ENCODE results near the gene TBC1D22A. TPM values are rescaled to one million over a fixed set of nuclear protein-coding genes. Genes with fewer than 3 reads are reported as not detected.

TBC1D22A gene
- total and polyA plus RNA-seq, 2 experiments from 2014 or later, result 15.3 to 19.8 TPM

DNA sequence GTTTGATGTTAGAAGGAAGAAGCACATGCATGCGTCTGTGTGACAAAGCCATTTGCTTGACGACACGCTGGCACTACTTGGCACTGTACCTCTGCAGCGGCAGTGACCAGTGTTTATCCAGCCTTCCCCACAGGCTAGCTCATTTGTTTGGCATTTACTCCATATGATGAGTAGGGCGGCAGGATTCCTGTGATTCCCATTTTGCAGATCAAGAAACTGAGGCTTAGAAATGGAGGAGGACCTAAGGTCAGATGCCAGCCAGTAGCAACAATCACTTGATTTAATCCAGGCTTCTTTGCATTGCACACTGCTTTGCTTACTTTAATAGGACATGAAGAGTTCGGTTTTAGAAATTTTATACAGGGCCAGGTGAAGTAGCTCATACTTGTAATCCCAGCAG, 45.0 kb downstream of the TBC1D22A start:
- Histone ChIP-seq H3K79me2 (peaks cover 28% of the 10 kb centered on the region), H3K27ac (no peak overlapping the region), H3K27me3 (no peaks in the 10 kb centered on the region), H3K4me1 (ENCODE audit: insufficient read depth) (peaks cover 3% of the 10 kb centered on the region), H3K9me3 (ENCODE audit: low read depth) (no peaks in the 10 kb centered on the region), H2AFZ (no peak overlapping the region), H3K36me3 (replicated peaks; ENCODE audit: insufficient read depth, low read depth) (no peaks in the 10 kb centered on the region), H3K4me2 (no peak overlapping the region), H3K9me2 (replicated peaks; ENCODE audit: insufficient read depth) (no peaks in the 10 kb centered on the region), H3K4me3 (no peak overlapping the region), H4K20me1 (ENCODE audit: insufficient read depth, poor library complexity, severe bottlenecking) (peaks cover 8% of the 10 kb centered on the region)
- no peak for DNase-seq (ENCODE audit: low spot score)
- WGBS (ENCODE audit: low lambda C conversion rate, missing lambda C conversion rate), result 95% methylated on average over 6 of the region's 6 CpGs
- TF ChIP-seq EZH2phosphoT487 (IDR thresholded peaks at IDR 0.05; ENCODE audit: low read depth, severe bottlenecking, unreplicated experiment) (no peak), CTCF (IDR thresholded peaks at IDR 0.05; ENCODE audit: poor library complexity) (no peak), EZH2 (IDR thresholded peaks at IDR 0.05; ENCODE audit: borderline replicate concordance) (no peak)

DNA sequence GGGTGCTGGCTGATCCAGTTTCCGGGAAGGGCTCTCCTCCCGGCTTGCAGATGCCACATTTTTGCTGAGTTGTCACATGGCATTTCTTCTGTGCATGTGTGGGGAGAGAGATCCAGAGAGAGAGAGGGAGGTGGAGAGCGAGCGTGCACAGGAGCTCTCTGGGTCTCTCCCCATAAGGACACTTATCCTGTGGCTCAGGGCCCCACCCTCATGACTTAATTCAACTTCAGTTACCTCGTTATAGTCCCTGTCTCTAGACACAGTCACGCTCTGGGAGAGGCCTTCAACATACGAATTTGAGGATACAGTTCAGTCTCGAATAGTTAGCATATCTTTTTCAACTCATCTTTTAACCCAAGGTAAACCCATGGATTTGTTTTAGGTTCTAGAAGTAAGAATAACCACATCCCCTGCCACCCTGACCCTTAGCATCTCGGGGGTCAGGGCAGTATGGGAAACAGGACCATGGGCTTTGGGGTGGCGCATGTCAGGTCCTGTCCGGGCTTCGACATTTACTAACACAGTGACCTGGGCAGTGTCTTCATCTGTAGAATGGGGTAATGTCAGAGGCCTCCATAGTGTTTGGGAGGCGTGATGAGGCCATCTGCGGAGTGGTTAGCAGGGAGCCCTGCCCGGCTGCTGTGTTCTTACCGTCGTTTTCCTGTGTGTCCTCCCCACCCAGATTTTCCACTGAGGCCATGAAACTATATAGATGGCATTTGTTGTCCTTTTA, 46.9 kb downstream of the TBC1D22A start:
- no peak overlapping the region for H2AFZ ChIP-seq
- TF ChIP-seq EZH2 (IDR thresholded peaks at IDR 0.05; ENCODE audit: borderline replicate concordance) (no peak), CTCF (IDR thresholded peaks at IDR 0.05; ENCODE audit: poor library complexity) (no peak), EZH2phosphoT487 (IDR thresholded peaks at IDR 0.05; ENCODE audit: low read depth, severe bottlenecking, unreplicated experiment) (no peak)
- H3K4me2 ChIP-seq, result no peak overlapping the region
- peaks cover 18% of the 10 kb centered on the region for H3K79me2 ChIP-seq
- H3K4me3 ChIP-seq, result no peak overlapping the region
- no peaks in the 10 kb centered on the region for H3K36me3 ChIP-seq (replicated peaks; ENCODE audit: insufficient read depth, low read depth)
- H3K9me3 ChIP-seq (ENCODE audit: low read depth), result no peaks in the 10 kb centered on the region
- no peaks in the 10 kb centered on the region for H3K9me2 ChIP-seq (replicated peaks; ENCODE audit: insufficient read depth)
- H3K27ac ChIP-seq, result no peak overlapping the region
- H3K27me3 ChIP-seq, result no peaks in the 10 kb centered on the region
- DNase-seq (ENCODE audit: low spot score), result no peak
- H3K4me1 ChIP-seq (ENCODE audit: insufficient read depth), result no peaks in the 10 kb centered on the region
- H4K20me1 ChIP-seq (ENCODE audit: insufficient read depth, poor library complexity, severe bottlenecking), result no peaks in the 10 kb centered on the region
- 99% methylated on average over 17 of the region's 17 CpGs for WGBS (ENCODE audit: low lambda C conversion rate, missing lambda C conversion rate)

DNA sequence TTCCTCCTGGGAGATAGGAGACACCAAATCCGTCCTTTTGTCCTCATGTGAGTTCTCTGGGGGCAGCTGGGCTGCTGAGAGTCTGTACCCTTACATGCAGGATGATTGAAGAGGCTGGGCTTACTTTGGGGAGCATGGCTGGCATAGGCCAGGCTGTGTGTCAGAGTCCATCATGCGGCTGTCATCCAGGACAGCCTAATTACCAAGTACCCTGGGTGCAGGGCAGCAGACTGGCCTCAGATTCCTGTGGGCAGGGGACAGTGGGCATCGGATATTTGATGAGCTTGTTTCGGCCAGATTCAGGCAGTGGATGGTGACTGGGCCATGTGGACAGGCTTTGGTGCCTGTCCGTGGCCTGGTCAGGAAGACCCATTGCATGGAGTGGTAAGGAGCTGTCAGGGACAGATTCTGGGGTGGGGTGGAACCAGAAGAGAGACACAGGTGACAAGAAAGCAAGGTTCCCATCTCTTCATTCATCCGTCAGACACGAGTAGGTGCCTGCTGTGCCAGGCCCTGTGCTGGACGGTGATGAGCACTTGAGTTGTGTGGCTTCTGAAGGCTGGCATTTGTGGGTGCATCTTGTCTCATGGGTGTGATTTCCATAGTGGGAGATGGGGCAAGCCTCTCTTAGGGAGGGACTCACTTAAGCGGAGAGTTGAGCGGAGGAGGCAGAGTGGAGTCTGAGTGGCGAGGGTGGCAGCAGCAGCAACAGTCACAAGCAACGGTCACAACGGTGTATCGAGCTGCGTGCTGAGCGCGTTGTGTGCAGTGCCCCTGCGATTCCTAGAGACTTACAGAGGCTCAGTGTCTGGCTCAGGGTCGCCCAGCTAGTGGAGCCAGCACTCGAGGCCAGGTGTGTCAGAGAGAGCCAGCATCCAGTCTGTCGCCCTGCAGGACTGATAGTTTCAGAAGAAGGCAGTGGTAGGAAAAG, 48.7 kb downstream of the TBC1D22A start:
- no peaks in the 10 kb centered on the region for H3K27me3 ChIP-seq
- H4K20me1 ChIP-seq (ENCODE audit: insufficient read depth, poor library complexity, severe bottlenecking), result no peaks in the 10 kb centered on the region
- no peak for DNase-seq (ENCODE audit: low spot score)
- H3K27ac ChIP-seq, result no peak overlapping the region
- no peaks in the 10 kb centered on the region for H3K36me3 ChIP-seq (replicated peaks; ENCODE audit: insufficient read depth, low read depth)
- peaks cover 14% of the 10 kb centered on the region for H3K79me2 ChIP-seq
- no peak overlapping the region for H2AFZ ChIP-seq
- WGBS (ENCODE audit: low lambda C conversion rate, missing lambda C conversion rate), result 94% methylated on average over 21 of the region's 21 CpGs
- H3K4me3 ChIP-seq, result no peak overlapping the region
- TF ChIP-seq EZH2 (IDR thresholded peaks at IDR 0.05; ENCODE audit: borderline replicate concordance) (no peak), CTCF (IDR thresholded peaks at IDR 0.05; ENCODE audit: poor library complexity) (no peak), EZH2phosphoT487 (IDR thresholded peaks at IDR 0.05; ENCODE audit: low read depth, severe bottlenecking, unreplicated experiment) (no peak)
- H3K9me2 ChIP-seq (replicated peaks; ENCODE audit: insufficient read depth), result no peaks in the 10 kb centered on the region
- no peaks in the 10 kb centered on the region for H3K9me3 ChIP-seq (ENCODE audit: low read depth)
- H3K4me1 ChIP-seq (ENCODE audit: insufficient read depth), result peaks cover 6% of the 10 kb centered on the region
- H3K4me2 ChIP-seq, result no peak overlapping the region
